ENCODE measurements around the gene TRMT44. TPM values are rescaled to one million over a fixed set of nuclear protein-coding genes. Genes with fewer than 3 reads are reported as not detected.

TRMT44 gene
- total and polyA plus RNA-seq, 7 experiments from 2014 or later = 13.8 to 33.7 (median 29.3) TPM

DNA sequence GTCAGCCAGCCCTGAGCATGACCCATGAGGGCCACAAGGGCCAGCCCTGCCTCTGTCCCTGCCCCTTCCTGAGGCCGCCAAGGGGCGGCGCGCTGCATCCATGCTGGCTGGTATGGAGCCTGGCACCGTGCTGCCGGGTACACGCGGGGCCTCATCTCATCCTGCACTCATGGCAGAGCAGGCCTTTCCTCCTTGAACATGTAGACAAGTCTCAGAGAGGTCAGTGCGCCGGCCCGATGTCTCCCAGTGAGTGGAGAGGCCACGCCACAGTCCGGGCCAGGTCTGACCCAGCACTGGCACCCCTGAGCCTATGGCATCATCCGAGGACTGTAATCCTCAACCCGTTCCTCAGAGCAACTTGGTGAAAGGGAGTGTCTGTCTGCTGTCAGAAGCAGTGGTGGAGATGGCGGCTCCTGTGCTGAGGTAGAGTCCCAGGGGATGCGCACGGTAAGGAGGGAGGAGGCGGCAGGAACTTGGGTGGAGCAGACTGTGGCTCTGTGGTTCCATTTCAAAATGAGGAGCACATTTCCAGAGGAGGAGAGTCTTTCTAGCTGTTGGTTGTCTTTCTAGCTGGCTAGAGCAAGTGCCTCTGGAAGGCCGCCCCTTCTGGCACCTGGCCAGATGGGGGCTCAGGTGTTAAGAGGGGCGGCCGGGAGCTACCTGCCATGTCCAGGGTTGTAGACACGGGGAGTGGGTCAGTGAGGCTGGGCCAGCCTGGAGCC is 32.8 kb downstream of the TRMT44 start:
- H3K4me3 ChIP-seq (ENCODE audit: low read length) = no peak overlapping the region
- peaks cover 0 to 59% (median 0%) of the 10 kb centered on the region in 3 experiments for H3K36me3 ChIP-seq (ENCODE audit: control insufficient read depth in 2 of 3, insufficient read depth in 3 of 3, low read length in 3 of 3)
- ATAC-seq = no peak
- POLR2A ChIA-PET = no interaction called here
- DNase-seq = no peak
- no peaks in the 10 kb centered on the region for H3K27me3 Mint-ChIP-seq
- CTCF ChIA-PET = no interaction called here
- no peaks in the 10 kb centered on the region for H3K27me3 ChIP-seq (ENCODE audit: control insufficient read depth in 2 of 2, insufficient read depth in 2 of 2, low read length in 2 of 2)
- peaks cover 0 to 3% (median 0%) of the 10 kb centered on the region in 7 donors for H3K4me1 Mint-ChIP-seq
- no peak overlapping the region for H3K27ac Mint-ChIP-seq
- H3K27ac ChIP-seq (ENCODE audit: low read depth, low read length) = no peak overlapping the region
- no peaks in the 10 kb centered on the region for H3K9me3 Mint-ChIP-seq
- H3K4me1 ChIP-seq (ENCODE audit: control insufficient read depth in 2 of 2, insufficient read depth in 2 of 2, low read length in 2 of 2) = no peaks in the 10 kb centered on the region
- H3K36me3 Mint-ChIP-seq = peaks cover 0 to 23% (median 7%) of the 10 kb centered on the region in 5 donors
- no peak overlapping the region for H3K4me3 Mint-ChIP-seq
- intact Hi-C loops (cut with micrococcal nuclease) = no loop called here
- no peaks in the 10 kb centered on the region for H3K9me3 ChIP-seq (ENCODE audit: control insufficient read depth in 2 of 3, low read length in 3 of 3)

DNA sequence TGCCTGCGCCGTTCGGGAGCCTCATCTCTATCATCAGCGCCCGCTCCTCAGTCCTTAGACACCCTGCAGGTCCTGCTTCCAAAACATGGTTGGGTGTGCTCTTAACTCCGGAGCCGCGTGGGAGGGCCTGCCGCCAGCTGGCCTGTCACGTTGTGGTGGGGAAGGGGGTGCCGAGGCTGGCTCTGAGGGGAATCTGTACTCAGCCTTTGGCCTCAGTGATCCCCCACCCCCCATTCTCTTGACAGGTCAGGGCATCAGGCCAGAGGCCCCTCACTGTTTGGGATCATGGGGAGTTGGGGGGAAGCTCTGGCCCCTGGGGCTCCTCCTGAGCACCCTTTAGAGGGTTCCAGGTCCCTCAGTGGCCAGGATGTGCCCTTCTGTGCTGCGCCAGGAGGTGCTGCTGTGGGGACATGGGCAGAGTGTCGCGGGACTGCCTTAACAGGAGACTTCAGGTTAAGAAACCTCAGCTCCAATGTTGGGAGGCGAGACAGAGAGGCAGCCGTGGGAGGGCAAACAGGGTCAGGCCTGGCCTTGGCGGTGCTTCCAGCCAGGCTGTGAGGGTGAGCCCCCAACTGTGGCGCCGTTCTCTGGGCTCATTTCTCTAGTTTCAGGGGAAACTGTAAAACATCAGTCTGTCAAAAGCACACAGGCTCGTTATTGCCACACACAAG is 33.5 kb downstream of the TRMT44 start:
- Mint-ChIP-seq H3K27me3 (no peaks in the 10 kb centered on the region), H3K4me3 (no peak overlapping the region), H3K9me3 (no peaks in the 10 kb centered on the region), H3K4me1 (peaks cover 0 to 3% (median 0%) of the 10 kb centered on the region in 7 donors), H3K36me3 (peaks cover 0 to 19% (median 1%) of the 10 kb centered on the region in 5 donors), H3K27ac (peak overlapping the region in 1 of 9 donors; percentile 11)
- ATAC-seq (no peak), DNase-seq (no peak)
- Histone ChIP-seq H3K4me1 (ENCODE audit: control insufficient read depth in 2 of 2, insufficient read depth in 2 of 2, low read length in 2 of 2) (no peaks in the 10 kb centered on the region), H3K27me3 (ENCODE audit: control insufficient read depth in 2 of 2, insufficient read depth in 2 of 2, low read length in 2 of 2) (no peaks in the 10 kb centered on the region), H3K9me3 (ENCODE audit: control insufficient read depth in 2 of 3, low read length in 3 of 3) (no peaks in the 10 kb centered on the region), H3K27ac (ENCODE audit: low read depth, low read length) (no peak overlapping the region), H3K4me3 (ENCODE audit: low read length) (no peak overlapping the region), H3K36me3 (ENCODE audit: control insufficient read depth in 2 of 3, insufficient read depth in 3 of 3, low read length in 3 of 3) (peaks cover 0 to 54% (median 0%) of the 10 kb centered on the region in 3 experiments)
- POLR2A ChIA-PET = no interaction called here
- intact Hi-C loops (cut with micrococcal nuclease) = no loop called here
- CTCF ChIA-PET = no interaction called here

DNA sequence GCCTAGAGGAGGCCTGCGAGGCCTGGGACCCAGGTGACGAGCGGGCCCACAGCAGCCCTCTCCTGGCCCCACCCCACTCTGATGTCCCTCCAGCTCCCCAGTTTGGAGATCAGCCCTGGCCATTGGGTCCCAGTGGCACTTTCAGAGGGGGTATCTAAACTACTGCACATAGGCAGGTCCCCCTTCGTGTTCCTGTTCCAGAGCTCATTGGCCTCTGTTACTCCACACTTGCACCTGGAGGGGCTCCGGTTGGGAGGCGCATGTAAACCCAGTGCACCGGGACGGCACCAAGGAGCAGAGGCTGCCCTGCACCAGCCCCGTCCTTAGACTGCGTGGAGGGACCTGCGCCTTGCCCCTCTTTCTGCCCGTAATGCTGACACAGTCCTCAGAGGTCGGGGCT is 34.3 kb downstream of the TRMT44 start:
- H3K36me3 Mint-ChIP-seq = peaks cover 0 to 22% (median 5%) of the 10 kb centered on the region in 5 donors
- CTCF ChIA-PET = no interaction called here
- no peak overlapping the region for H3K4me3 ChIP-seq (ENCODE audit: low read length)
- ATAC-seq (no peak), DNase-seq (no peak)
- H3K27ac Mint-ChIP-seq = no peak overlapping the region
- H3K36me3 ChIP-seq (ENCODE audit: control insufficient read depth in 2 of 3, insufficient read depth in 3 of 3, low read length in 3 of 3) = peaks cover 0 to 46% (median 0%) of the 10 kb centered on the region in 3 experiments
- no peaks in the 10 kb centered on the region for H3K9me3 Mint-ChIP-seq
- no peak overlapping the region for H3K27ac ChIP-seq (ENCODE audit: low read depth, low read length)
- H3K27me3 Mint-ChIP-seq = no peaks in the 10 kb centered on the region
- H3K27me3 ChIP-seq (ENCODE audit: control insufficient read depth in 2 of 2, insufficient read depth in 2 of 2, low read length in 2 of 2) = no peaks in the 10 kb centered on the region
- peaks cover 0 to 5% (median 0%) of the 10 kb centered on the region in 7 donors for H3K4me1 Mint-ChIP-seq
- intact Hi-C loops (cut with micrococcal nuclease) = no loop called here
- POLR2A ChIA-PET = no interaction called here
- H3K4me1 ChIP-seq (ENCODE audit: control insufficient read depth in 2 of 2, insufficient read depth in 2 of 2, low read length in 2 of 2) = no peaks in the 10 kb centered on the region
- H3K9me3 ChIP-seq (ENCODE audit: control insufficient read depth in 2 of 3, low read length in 3 of 3) = no peaks in the 10 kb centered on the region
- no peak overlapping the region for H3K4me3 Mint-ChIP-seq

DNA sequence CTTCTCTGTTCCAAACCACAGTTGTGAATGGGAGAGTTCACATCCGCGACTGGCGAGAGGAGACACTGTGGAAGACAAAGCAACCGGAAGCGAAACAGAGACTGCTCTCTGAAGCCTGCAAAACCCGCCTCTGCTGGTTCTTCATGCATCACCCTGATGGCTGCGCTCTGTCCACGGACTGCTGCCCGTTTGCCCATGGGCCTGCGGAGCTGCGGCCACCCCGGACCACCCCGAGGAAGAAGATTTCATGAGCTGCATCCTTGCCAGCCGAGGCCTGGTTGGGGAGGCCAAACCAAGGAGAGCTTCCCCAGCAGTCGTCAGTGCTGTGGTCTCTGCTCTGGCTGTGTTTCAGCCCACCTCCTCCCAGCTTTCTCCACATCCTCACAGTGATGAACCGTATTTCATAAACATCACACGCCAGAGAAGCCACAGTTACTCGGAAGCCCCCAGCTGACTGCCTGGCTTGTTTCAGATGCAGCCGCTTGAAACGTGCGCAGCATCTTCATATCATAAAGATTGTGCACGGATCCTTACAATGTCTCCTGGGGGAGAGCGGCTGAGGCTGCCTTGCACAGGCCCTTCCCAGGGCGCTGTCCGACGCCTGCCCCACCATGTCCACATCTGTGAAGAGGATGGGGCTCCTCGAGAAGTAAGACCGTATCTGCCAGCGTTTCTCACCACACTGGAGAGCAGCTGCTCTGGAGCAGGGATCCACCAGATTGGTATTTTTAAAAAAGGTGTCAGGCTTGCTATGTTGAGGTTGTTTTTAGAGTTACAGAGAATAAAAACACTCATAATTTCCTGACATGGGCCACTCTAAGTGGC is 35.4 kb downstream of the TRMT44 start:
- no peaks in the 10 kb centered on the region for H3K4me1 ChIP-seq (ENCODE audit: control insufficient read depth in 2 of 2, insufficient read depth in 2 of 2, low read length in 2 of 2)
- intact Hi-C loops (cut with micrococcal nuclease) = no loop called here
- H3K36me3 ChIP-seq (ENCODE audit: control insufficient read depth in 2 of 3, insufficient read depth in 3 of 3, low read length in 3 of 3) = peaks cover 0 to 37% (median 0%) of the 10 kb centered on the region in 3 experiments
- no peak overlapping the region for H3K27ac ChIP-seq (ENCODE audit: low read depth, low read length)
- Mint-ChIP-seq H3K27ac (peak overlapping the region in 1 of 9 donors; percentile 32), H3K36me3 (peaks cover 0 to 22% (median 6%) of the 10 kb centered on the region in 5 donors), H3K27me3 (no peaks in the 10 kb centered on the region), H3K9me3 (no peaks in the 10 kb centered on the region), H3K4me3 (no peak overlapping the region), H3K4me1 (peaks cover 0 to 5% (median 0%) of the 10 kb centered on the region in 7 donors)
- no peak overlapping the region for H3K4me3 ChIP-seq (ENCODE audit: low read length)
- no peak for DNase-seq
- no peaks in the 10 kb centered on the region for H3K27me3 ChIP-seq (ENCODE audit: control insufficient read depth in 2 of 2, insufficient read depth in 2 of 2, low read length in 2 of 2)
- POLR2A ChIA-PET = interaction anchor here (0.6 kb wide), 1 partner anchor 36 kb away, joined by 3 read pairs; no protein-coding TSS in a partner anchor
- ATAC-seq = no peak
- CTCF ChIA-PET = no interaction called here
- H3K9me3 ChIP-seq (ENCODE audit: control insufficient read depth in 2 of 3, low read length in 3 of 3) = no peaks in the 10 kb centered on the region

DNA sequence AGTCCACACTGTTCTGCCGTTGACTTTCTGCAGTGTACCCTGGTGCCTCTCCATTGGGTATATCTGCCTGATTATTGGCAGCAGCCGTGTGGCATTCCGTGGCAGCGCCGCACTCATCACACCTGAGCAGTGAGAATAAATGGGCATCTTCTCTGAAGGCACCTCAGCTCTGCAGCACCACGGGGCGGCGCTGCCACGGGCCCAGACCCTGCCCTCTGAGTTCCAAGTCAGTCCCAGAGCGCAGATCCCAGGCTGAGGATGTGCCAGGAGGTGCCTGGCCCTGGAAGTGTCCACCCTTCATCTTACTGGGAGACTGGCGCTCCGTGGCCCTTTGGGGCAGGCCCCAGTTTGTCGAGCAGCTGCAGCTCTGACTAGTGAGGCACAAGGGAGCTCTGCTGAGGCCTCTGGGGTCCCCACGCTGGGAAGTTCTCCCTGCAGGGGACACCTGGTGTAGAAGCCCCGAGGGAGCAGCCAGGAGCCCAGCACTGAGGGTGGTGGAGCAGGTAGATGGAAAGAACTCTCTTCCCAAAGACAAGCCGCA is 36.6 kb downstream of the TRMT44 start:
- ChIA-PET POLR2A (no interaction called here), CTCF (no interaction called here)
- DNase-seq (no peak), ATAC-seq (no peak)
- Histone ChIP-seq H3K27ac (ENCODE audit: low read depth, low read length) (no peak overlapping the region), H3K27me3 (ENCODE audit: control insufficient read depth in 2 of 2, insufficient read depth in 2 of 2, low read length in 2 of 2) (no peaks in the 10 kb centered on the region), H3K36me3 (ENCODE audit: control insufficient read depth in 2 of 3, insufficient read depth in 3 of 3, low read length in 3 of 3) (peaks cover 0 to 37% (median 0%) of the 10 kb centered on the region in 3 experiments), H3K4me3 (ENCODE audit: low read length) (no peak overlapping the region), H3K9me3 (ENCODE audit: control insufficient read depth in 2 of 3, low read length in 3 of 3) (no peaks in the 10 kb centered on the region), H3K4me1 (ENCODE audit: control insufficient read depth in 2 of 2, insufficient read depth in 2 of 2, low read length in 2 of 2) (no peaks in the 10 kb centered on the region)
- Mint-ChIP-seq H3K4me3 (no peak overlapping the region), H3K27me3 (no peaks in the 10 kb centered on the region), H3K27ac (no peak overlapping the region), H3K9me3 (no peaks in the 10 kb centered on the region), H3K4me1 (peaks cover 0 to 5% (median 0%) of the 10 kb centered on the region in 7 donors), H3K36me3 (peaks cover 0 to 22% (median 8%) of the 10 kb centered on the region in 5 donors)
- intact Hi-C loops (cut with micrococcal nuclease) = no loop called here

DNA sequence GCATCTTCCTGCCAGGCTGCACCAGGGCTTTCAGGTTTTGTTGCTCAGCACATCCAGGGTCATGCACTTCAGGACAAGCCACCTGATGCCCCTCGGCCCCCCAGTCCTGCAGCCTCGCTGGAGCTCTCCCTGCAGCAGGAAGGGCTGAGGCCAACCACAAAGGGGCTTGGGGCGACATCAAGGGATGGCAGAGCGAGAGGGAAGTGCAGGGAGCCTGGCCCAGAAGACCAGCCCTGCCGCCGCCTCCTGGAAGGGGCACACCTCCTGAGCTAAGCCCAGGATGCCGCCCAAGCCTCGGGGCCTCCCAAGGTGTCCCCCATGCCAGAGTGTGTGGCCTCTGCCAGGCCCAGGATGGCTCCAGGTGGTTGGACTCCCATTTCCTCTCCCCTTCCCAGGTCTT is 37.1 kb downstream of the TRMT44 start:
- POLR2A ChIA-PET = no interaction called here
- Histone ChIP-seq H3K4me1 (ENCODE audit: control insufficient read depth in 2 of 2, insufficient read depth in 2 of 2, low read length in 2 of 2) (no peaks in the 10 kb centered on the region), H3K36me3 (ENCODE audit: control insufficient read depth in 2 of 3, insufficient read depth in 3 of 3, low read length in 3 of 3) (peaks cover 0 to 37% (median 0%) of the 10 kb centered on the region in 3 experiments), H3K27me3 (ENCODE audit: control insufficient read depth in 2 of 2, insufficient read depth in 2 of 2, low read length in 2 of 2) (no peaks in the 10 kb centered on the region), H3K27ac (ENCODE audit: low read depth, low read length) (no peak overlapping the region), H3K9me3 (ENCODE audit: control insufficient read depth in 2 of 3, low read length in 3 of 3) (no peaks in the 10 kb centered on the region), H3K4me3 (ENCODE audit: low read length) (no peak overlapping the region)
- Mint-ChIP-seq H3K36me3 (peaks cover 0 to 22% (median 8%) of the 10 kb centered on the region in 5 donors), H3K27ac (no peak overlapping the region), H3K27me3 (no peaks in the 10 kb centered on the region), H3K4me1 (peaks cover 0 to 5% (median 0%) of the 10 kb centered on the region in 7 donors), H3K9me3 (no peaks in the 10 kb centered on the region), H3K4me3 (no peak overlapping the region)
- ATAC-seq = no peak
- no peak for DNase-seq
- intact Hi-C loops (cut with micrococcal nuclease) = no loop called here
- CTCF ChIA-PET = no interaction called here
